Tibial artery (tissue), 4 donors: ENCODE measurements around the gene HACD2.
"Not testable (repeated sequence)": the region's sequence is repeated elsewhere in the genome, so short reads cannot be mapped to it uniquely, and the experiment has no call there.

Experiments used
- DNase-seq, 2 donors: peaks; one replicate each; pipeline ENCODE4 v3.0.0-alpha.2; 2019
- H3K27ac ChIP-seq, 2 donors: fragments of 200-600 bp; sonication (generic) in 1 of 2; 1 replicate in 1 of 2; 2 replicates in 1 of 2; pipeline ENCODE4 v1.5.1; 2018 to 2019; ENCODE audit warnings: mild to moderate bottlenecking in 1 of 2
- H3K27me3 ChIP-seq, 2 donors: fragments of 200-600 bp; sonication (generic) in 1 of 2; one replicate each; pipeline versions ENCODE4 v1.5.1 to v1.6.0; 2016 to 2019
- H3K36me3 ChIP-seq, 3 donors: fragments of 200-600 bp; sonication (generic) in 2 of 3; one replicate each; pipeline ENCODE4 v1.5.1; 2016 to 2019; ENCODE audit warnings: mild to moderate bottlenecking in 2 of 3
- H3K4me1 ChIP-seq, 4 donors: fragments of 200-600 bp; sonication (generic) in 2 of 4; 1 replicate in 3 of 4; 2 replicates in 1 of 4; pipeline ENCODE4 v1.5.1; 2016 to 2019
- H3K4me3 ChIP-seq, 2 donors: fragments of 200-600 bp; sonication (generic) in 1 of 2; 1 replicate in 1 of 2; 2 replicates in 1 of 2; pipeline ENCODE4 v1.5.1; 2018 to 2019; ENCODE audit warnings: mild to moderate bottlenecking in 2 of 2
- H3K9me3 ChIP-seq, 3 donors: fragments of 200-600 bp; sonication (generic) in 1 of 3; one replicate each; pipeline ENCODE4 v1.5.1; 2016 to 2019
- intact Hi-C: fragments of 100-400 bp; cut with DNase I; formaldehyde crosslinking; loops from one replicate; pipeline ENCODE4 v1.15.0; 2023; ENCODE audit warnings: low total_unique reads
- TF ChIP-seq, protein P1 (sequence below), 2 experiments: fragments of 200-600 bp in 1 of 2; fragments of 450-650 bp in 1 of 2; IDR thresholded peaks; one replicate each; pipeline ENCODE4 v1.5.1; 2017 to 2019; ENCODE audit warnings: antibody characterized with exemption in 2 of 2, mild to moderate bottlenecking in 1 of 2, moderate library complexity in 1 of 2

Gene HACD2

DNA sequence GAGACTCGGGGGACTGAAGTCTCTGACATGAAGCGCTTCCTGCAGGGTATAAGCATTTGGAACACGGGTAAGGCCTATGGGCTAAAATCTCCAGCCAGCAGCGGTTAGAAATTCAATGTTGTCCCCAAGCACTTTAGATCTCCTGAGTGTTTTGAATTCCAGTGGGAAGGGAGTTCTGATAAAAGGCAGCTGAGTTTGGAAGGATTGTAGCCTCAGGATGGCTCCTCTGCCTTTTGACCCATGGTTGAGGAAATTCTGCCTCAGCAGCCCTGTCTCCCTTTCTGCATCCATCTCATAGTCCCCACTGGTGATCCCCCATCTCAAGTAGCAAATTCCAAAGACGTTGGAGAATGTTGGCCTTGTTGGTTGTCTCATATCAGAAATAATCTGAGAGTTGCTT lies 24.2 kb upstream of the HACD2 start:
- peaks cover 0 to 33% (median 9%) of the 10 kb centered on the region in 4 donors for H3K4me1 ChIP-seq
- no peaks in the 10 kb centered on the region for H3K9me3 ChIP-seq
- DNase-seq: no peak
- H3K4me3 ChIP-seq: no peak overlapping the region
- intact Hi-C loops: no loop called here
- H3K36me3 ChIP-seq: peaks cover 12 to 36% (median 33%) of the 10 kb centered on the region in 3 donors
- H3K27ac ChIP-seq: no peak overlapping the region
- TF ChIP-seq, protein P1, sequence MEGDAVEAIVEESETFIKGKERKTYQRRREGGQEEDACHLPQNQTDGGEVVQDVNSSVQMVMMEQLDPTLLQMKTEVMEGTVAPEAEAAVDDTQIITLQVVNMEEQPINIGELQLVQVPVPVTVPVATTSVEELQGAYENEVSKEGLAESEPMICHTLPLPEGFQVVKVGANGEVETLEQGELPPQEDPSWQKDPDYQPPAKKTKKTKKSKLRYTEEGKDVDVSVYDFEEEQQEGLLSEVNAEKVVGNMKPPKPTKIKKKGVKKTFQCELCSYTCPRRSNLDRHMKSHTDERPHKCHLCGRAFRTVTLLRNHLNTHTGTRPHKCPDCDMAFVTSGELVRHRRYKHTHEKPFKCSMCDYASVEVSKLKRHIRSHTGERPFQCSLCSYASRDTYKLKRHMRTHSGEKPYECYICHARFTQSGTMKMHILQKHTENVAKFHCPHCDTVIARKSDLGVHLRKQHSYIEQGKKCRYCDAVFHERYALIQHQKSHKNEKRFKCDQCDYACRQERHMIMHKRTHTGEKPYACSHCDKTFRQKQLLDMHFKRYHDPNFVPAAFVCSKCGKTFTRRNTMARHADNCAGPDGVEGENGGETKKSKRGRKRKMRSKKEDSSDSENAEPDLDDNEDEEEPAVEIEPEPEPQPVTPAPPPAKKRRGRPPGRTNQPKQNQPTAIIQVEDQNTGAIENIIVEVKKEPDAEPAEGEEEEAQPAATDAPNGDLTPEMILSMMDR (IDR thresholded peaks at IDR 0.05): no peak
- H3K27me3 ChIP-seq: no peaks in the 10 kb centered on the region

DNA sequence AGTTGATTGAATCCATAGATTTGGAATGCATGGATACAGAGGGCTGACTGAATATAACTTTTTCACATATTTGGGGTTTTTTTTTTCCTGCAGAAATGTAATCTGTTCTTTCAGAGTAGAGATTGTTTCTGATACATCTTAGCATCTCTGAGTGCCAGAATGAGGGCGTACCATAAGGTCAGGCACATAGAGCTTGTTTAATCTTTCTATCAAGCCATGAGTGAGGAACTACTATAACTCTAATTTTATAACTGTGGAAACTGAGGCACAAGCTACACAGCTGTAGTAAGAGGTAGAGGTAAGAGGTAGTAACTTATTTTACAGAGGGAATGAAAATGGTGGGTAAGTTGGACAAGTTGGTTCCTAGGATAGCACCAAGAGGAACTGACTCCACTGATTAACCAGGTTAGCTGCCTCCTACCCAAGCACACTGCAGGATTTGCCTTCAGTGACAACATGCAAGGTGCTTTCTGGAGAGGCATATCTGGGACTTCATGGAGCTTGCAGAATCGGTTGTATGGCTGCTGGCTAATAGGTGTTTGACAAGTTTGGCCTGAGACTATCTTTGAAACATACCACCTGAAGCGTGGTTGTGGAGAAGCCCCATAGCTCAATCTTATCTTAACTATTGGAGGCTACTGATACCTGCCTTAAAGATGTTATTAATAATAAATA lies 23.5 kb upstream of the HACD2 start:
- Histone ChIP-seq H3K36me3 (peaks cover 12 to 34% (median 27%) of the 10 kb centered on the region in 3 donors), H3K27me3 (no peaks in the 10 kb centered on the region), H3K27ac (no peak overlapping the region), H3K4me1 (peaks cover 0 to 27% (median 9%) of the 10 kb centered on the region in 4 donors), H3K9me3 (no peaks in the 10 kb centered on the region), H3K4me3 (no peak overlapping the region)
- intact Hi-C loops: no loop called here
- TF ChIP-seq, protein P1 (IDR thresholded peaks at IDR 0.05): no peak
- DNase-seq: no peak

DNA sequence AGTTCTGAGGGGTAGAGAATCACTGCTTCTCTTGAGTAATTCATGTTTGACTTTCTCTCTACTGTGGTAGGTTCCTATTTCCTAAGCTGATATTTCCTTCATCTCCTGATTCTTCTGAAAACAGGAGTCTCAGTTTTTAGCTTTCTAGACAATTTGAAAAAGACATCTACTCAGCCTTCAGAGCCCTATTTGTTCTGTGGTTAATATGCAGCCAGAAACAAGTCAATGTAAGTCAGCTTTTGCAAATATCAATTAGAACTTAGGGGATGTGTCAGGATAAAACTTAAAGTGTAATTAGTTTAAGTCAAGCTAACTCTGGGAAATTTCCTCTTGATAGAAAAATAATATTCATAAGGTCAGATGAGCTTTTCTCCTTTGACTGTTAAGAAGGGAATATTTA lies 21.7 kb upstream of the HACD2 start:
- TF ChIP-seq, protein P1 (IDR thresholded peaks at IDR 0.05): no peak
- no peak for DNase-seq
- Histone ChIP-seq H3K27me3 (no peaks in the 10 kb centered on the region), H3K4me1 (peaks cover 0 to 8% (median 0%) of the 10 kb centered on the region in 4 donors), H3K27ac (no peak overlapping the region), H3K9me3 (no peaks in the 10 kb centered on the region), H3K4me3 (no peak overlapping the region), H3K36me3 (peaks cover 0 to 19% (median 17%) of the 10 kb centered on the region in 3 donors)
- intact Hi-C loops: no loop called here

DNA sequence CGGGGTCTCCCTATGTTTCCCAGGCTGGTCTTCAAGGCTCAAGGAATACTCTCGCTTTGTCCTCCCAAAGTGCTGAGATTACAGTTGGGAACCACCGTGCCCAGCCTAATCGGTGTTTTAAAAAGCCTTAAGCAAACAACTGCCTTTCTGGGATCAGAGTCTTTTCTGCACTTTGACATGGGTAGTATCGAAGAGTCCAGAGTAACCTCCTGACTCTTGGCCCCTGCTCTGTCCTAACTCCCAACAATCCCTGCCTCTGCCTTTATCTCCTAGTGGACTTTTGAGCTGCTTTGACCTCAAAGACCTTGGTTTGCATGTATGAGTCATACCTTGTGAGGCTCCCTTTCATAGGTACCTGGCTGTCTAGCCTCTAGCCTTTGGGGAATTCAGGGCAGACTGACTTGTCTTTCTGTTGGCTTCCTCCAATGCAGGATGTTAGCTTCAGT lies 21.0 kb upstream of the HACD2 start:
- no peak overlapping the region for H3K27ac ChIP-seq
- intact Hi-C loops: no loop called here
- TF ChIP-seq, protein P1 (IDR thresholded peaks at IDR 0.05): no peak
- DNase-seq: no peak
- H3K9me3 ChIP-seq: no peaks in the 10 kb centered on the region
- H3K4me1 ChIP-seq: peaks cover 0 to 8% (median 0%) of the 10 kb centered on the region in 4 donors
- H3K4me3 ChIP-seq: no peak overlapping the region
- H3K27me3 ChIP-seq: no peaks in the 10 kb centered on the region
- H3K36me3 ChIP-seq: peaks cover 0 to 12% (median 10%) of the 10 kb centered on the region in 3 donors

DNA sequence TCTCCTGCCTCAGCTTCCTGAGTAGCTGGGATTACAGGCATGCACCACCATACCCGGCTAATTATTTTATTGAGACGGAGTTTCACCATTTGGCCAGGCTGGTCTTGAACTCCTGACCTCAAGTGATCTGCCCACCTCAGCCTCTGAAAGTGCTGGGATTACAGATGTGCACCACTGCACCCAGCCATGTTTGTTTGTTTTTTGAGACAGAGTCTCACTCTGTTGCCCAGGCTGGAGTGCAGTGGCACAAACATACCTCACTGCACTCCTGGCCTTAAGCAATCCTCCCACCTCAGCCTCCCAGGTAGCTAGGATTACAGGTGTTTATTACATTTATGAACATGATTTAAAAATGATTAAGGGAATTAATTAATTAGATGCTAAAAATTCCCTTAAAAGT lies 18.3 kb upstream of the HACD2 start:
- intact Hi-C loops, H3K36me3 ChIP-seq, DNase-seq, H3K4me3 ChIP-seq, H3K27me3 ChIP-seq, H3K9me3 ChIP-seq, H3K27ac ChIP-seq, H3K4me1 ChIP-seq: not testable (repeated sequence)

DNA sequence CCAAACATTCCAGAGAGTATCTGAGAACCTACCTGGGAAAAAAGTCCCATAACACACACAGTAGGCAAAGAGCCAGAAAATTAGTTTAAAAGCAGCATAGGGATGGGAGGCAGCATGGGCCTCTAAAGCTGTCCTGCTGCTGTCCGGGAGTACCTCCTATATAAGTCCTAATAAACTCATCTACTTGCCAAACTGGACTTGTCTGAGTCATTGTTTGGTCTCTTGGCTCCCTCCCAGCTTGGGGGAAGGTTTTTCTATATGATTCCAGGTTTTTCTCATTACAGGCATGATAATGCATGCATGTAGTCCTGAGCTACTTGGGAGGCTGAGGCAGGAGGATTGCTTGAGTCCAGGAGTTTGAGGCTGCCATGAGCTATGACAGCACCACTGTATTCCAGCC lies 17.5 kb upstream of the HACD2 start:
- no peaks in the 10 kb centered on the region for H3K9me3 ChIP-seq

DNA sequence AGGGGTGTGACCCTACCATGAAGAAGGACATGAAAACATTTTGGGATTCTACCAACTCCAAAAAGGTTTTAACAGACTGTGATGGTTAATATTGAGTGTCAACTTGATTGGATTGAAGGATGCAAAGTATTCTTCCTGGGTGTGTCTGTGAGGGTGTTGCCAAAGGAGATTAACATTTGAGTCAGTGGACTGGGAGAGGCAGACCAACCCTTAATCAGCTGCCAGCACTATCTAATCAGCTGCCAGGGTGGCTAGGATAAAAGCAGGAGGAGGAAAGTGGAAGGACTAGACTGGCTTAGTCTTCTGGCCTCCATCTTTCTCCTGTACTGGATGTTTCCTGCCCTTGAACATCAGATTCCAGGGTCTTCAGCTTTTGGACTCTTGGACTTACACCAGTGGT lies 16.0 kb upstream of the HACD2 start:
- H3K4me1 ChIP-seq, H3K27me3 ChIP-seq, H3K27ac ChIP-seq, DNase-seq, H3K36me3 ChIP-seq, H3K9me3 ChIP-seq, intact Hi-C loops, H3K4me3 ChIP-seq: not testable (repeated sequence)

More for the DNA sequence above, 17.5 kb upstream of the HACD2 start:
- intact Hi-C loops: no loop called here
- Histone ChIP-seq H3K4me1 (peaks cover 0 to 8% (median 0%) of the 10 kb centered on the region in 4 donors), H3K36me3 (no peaks in the 10 kb centered on the region), H3K4me3 (no peak overlapping the region), H3K27me3 (no peaks in the 10 kb centered on the region), H3K27ac (no peak overlapping the region)
- no peak for DNase-seq
- TF ChIP-seq, protein P1 (IDR thresholded peaks at IDR 0.05): no peak
